Head of caudate nucleus (tissue), 42 donors: ENCODE measurements around the gene ARMS2.

Source experiments
- DNase-seq, 42 donors: peaks; one replicate each; pipeline versions ENCODE4 v3.0.0 to v3.0.0-alpha.2; 2020 to 2021; ENCODE audit warnings: mixed read lengths in 7 of 42
- intact Hi-C: fragments of 100-400 bp; cut with DNase I; formaldehyde crosslinking; loops from one replicate; pipeline ENCODE4 v1.15.0; 2022

ARMS2 gene

DNA sequence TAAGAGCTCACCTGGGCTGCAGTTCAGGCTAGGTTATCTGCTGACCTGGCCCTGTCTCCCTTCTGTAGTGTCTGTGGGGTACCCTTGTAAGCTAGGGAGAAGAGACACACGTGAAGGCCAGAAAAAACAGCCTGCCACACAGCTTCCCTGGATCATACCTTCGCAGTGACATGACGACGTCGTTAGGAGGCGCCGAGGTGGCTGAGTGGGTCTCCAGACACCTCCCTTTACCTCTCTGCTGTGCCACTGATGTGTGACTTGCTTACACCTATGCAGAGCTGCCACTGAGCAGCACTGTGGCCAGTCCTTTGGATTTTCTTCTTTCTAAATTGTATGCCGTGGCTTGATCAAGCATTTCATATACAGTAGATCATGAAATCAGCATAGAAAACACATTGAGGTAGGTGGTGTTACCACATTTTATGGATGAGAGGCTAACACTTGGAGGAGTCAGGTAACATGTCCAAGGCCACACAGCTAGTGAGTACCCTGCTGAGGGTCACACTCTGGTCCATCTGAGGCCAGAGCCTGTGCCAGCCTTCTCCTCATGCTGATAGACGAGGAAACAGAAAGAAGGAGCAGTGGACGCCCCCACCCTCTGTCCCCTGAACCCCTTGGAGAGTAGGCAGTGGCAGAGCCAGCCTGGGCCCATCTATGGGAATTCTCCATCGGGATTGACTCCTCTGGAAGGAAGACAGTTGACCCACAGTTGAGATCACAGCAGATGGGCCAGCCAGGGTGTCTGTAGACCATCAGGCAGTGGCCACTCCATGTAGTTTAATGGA, 30.0 kb downstream of the ARMS2 start:
- peak in 1 of 42 donors; percentile 27 for DNase-seq
- intact Hi-C loops, result no loop called here

DNA sequence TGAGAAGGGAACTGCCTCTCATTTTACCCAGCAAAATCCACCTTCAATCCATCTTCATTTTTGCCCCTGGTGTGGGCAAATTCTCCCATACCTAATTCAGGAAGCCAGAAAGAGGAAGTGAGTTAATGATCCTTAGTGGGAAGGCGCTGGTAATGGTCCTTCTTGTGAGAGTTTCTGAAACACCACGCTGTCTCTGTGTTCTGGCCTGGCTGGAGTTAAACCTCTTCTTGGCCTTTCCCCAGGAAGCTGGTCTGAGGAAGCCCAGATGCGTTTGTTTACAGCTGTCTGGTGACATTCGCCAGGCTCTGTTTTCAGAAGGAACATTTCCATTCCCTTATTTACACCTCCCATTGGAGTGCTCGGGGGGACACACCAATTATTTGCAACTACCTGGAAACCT, 31.2 kb downstream of the ARMS2 start:
- peak in 20 of 42 donors; percentile 36 to 85 (median 69) for DNase-seq

DNA sequence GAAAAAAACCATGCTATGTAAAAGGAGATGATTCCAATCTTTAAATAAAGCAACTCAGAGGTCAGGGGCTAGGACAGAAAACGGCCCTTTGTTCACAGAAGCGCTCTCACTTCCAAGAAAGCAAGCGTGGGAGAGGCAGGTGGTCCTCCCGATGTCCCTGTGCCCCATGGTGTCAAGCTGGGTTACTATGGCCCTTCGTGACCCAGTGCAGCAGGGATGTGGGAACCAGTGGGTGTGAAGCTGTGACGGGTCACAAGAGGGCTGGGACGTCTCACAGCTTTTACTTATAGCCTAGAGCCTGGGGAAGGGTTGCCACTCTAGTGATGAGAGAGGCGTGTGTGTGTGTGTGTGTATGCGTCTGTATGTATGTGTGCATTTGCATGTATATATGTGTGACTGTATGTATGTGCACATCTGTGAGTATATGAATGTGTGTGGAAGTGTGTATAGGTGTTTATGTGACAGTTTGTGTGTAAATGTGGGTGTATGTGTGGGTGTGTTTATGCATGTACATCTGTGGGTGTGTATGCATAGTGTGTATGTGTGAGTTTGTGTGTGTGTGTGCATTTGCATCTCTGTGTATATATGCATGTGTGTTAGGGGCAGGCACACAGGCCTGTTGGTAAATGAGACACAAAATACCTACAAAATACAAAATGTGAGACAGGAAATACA, 32.1 kb downstream of the ARMS2 start:
- peak in 1 of 42 donors; percentile 28 for DNase-seq
- intact Hi-C loops, result no loop called here

More for the DNA sequence above, 31.2 kb downstream of the ARMS2 start:
- intact Hi-C loops, result no loop called here

DNA sequence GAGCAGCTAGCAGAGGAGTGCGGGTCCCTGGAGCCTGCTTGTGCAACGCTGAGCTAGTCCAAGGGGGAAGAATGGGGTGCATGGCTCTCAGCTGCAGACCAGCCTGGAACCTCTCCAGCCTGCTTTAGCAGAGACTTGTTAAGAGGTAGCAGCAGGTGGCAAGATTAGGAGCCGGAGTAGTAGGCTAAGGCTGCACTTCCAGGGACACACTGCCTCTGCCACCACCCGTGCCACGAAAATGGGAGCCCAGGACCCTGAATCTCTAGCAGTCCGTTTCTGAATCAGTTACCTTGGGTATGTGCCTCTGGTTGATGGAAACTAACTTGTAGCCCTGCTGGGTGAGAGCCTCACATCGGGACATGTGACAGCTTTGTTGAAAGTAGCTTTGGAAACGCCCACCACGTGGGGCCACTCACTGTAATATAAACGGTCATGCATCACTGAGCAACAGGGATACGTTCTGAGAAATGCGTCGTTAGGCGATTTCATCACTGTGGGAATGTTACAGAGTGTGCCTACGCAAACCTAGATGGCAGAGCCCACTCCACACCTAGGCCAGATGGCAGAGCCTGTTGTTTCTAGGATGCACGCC, 32.8 kb downstream of the ARMS2 start:
- DNase-seq, result peak in 7 of 42 donors; percentile 39 to 77 (median 59)
- intact Hi-C loops, result no loop called here

DNA sequence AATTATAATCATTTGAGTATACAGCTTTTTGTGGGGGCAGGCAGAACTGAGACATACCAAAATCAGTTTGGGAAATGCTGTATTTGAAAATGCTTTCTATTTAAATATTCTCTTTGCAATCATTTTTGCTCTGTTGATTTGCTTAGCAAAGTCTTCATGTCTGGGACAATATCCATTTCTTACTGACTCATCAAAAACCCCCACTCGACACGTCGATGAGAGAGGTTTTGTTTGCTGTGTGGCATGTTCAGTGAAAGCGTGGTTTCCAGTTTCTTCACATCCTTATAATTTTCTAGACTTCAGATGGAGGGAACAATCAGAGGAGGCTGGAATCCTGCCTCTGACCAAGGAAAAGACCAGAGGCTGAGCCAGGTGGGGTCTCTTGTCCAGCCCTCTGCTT, 35.8 kb downstream of the ARMS2 start:
- DNase-seq, result no peak
- intact Hi-C loops, result no loop called here

DNA sequence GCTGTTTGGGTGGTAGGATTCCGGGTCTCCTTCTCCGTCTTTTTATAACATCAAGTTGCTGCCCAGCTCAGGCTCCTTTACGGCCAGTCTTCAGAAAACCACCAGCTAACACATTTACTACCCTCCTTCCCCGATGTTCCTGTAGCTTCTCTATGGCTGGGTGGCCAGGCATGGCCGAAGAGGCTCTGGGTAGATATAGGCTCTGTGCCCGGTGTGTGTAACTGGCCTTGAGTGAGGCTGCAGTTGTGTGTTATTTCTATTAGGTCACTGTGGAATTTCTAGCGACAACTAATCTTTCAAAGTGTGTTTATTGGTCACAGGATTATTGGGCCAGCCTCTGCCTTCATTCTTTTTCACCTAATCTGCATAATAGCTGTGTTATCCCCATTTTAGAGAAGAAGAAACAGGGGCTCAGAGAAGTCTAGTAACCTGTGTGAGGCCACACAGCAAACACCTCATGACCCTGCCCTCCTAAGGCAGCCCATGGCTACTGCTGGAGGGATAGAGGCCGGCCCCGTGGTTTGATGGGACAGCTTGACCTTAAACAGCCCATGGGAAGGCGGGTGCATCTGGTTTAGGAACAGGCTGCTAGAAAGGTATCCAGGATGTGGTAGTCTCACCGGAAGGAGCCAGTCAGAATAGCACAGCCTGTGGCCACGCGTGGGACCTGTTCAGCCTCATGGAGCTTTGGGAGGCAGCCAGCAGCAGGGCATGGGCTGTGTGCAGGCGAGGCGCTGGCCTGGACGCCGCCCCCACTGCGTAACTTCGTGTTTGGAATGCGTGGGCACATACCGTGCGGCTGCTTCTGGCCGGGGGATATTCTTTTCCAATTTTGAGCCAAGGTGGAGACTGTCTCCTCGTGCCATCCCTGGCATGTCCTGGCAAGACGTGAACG, 36.6 kb downstream of the ARMS2 start:
- intact Hi-C loops, result no loop called here
- peak in 2 of 42 donors; percentile 32 to 33 for DNase-seq

DNA sequence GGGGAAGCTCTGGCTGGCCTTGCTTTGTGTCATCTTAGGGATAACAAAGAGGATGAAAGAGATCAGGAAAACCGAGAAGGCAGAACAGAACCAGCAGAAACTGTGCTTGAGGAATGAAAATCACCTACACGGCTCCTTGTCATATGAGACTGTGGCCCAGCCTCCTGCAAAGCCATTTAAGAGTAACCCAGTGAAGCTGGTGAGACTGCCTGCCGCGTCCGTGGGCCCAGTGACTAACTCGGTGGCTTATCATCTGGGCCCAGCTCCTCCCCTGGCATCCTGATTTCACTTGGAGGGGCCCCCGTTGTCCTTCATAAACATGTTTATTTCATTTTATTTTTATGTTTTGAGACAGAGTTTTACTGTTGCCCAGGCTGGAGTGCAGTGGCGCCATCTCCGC, 37.6 kb downstream of the ARMS2 start:
- intact Hi-C loops, result no loop called here
- peak in 1 of 42 donors; percentile 27 for DNase-seq

DNA sequence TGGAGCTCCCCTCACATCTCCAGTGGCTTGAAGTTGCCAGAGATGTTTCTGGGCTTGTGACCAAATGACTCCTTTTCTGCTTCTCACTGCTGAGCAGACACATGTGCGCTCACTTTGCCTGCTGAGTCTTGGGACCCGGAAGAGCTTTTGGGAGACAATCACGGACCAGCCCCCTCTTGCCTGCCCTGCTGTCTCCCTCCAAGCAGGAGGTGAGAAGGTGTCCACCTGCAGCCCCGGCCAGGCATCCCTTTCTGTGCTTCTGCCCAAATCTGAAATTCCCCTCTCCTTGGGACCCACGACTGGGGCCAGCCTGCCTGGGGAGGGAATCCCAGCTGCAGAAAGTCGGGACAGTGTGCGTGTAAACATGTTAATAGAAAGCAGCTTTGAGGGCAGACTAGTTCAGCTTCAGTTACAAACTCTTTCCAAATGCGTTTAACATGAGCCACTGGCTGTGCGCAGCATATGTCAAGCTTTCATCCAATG, 38.6 kb downstream of the ARMS2 start:
- intact Hi-C loops, result no loop called here
- DNase-seq, result peak in 1 of 42 donors; percentile 22

DNA sequence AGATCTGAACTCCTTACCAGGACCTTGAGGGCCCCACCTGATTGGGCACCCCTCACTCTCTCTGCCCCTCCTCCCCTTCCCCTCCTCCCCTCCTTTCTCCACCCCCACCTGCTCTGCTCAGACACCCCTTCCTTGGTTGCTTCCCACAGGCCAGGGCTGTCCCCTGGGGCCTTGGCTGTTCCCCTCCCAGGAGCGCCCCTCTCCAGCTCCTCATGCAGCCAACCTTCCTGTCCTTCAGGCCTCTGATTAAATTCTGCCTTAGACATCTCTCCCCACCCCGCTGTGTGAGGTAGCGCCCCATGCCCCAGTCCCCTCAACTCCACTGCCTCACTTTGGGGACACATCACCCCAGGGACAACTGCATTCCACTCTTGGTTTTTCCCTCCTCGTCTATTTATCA, 39.3 kb downstream of the ARMS2 start:
- peak in 1 of 42 donors; percentile 2 for DNase-seq
- intact Hi-C loops, result no loop called here

DNA sequence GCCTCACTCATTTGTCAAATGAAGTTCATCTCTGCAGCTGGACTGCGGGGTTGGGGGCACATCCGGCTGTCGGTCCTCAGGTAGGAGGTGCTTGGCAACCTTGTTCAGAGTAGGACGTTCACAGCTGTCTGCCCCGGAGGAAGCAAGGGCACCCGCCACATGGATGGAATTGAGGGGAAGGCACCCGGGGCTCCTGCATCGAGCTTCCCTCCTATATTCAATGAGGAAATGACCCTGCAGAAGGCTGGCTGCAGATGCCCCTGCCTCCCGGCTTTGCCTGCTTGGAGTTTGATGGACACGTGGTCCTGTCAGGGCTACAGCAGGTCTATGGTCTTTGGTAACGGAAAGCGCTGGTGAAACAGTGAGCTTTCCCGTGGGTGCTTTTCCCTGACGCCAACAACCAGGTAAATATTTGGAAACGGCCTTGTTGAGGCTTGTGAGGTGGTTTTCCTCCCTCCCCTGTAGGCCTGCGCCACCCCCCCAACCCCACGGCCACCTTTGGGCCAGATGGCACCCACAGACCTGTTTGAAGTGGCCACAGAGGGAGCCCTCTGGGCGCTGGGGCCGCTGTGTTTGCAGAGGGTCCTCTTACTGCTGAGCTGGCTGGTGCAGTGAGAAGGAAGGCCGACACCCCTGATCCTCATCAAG, 39.8 kb downstream of the ARMS2 start:
- intact Hi-C loops, result no loop called here

DNA sequence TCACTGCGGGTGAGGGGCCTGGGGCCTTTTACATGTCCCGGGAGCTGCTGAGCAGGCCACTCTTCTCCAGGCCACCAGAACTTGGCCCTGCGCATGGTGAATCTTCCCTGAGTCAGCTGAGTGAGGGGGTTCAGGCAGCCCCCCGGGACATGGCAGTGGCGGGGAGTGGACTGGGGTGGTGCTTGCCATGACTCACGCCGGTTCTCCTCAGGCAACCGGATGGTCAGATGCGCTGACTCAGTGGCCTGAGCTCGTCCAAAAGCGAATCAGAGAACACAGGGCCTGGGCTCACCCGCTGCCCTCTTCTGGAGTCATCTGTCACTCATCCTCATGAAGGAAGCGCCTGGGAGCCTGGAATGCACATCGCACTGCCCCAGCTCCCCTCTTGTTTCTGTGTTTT, 40.4 kb downstream of the ARMS2 start:
- intact Hi-C loops, result no loop called here
- peak in 16 of 42 donors; percentile 26 to 89 (median 62) for DNase-seq

More for the DNA sequence above, 39.8 kb downstream of the ARMS2 start:
- DNase-seq, result peak in 2 of 42 donors; percentile 27 to 31

DNA sequence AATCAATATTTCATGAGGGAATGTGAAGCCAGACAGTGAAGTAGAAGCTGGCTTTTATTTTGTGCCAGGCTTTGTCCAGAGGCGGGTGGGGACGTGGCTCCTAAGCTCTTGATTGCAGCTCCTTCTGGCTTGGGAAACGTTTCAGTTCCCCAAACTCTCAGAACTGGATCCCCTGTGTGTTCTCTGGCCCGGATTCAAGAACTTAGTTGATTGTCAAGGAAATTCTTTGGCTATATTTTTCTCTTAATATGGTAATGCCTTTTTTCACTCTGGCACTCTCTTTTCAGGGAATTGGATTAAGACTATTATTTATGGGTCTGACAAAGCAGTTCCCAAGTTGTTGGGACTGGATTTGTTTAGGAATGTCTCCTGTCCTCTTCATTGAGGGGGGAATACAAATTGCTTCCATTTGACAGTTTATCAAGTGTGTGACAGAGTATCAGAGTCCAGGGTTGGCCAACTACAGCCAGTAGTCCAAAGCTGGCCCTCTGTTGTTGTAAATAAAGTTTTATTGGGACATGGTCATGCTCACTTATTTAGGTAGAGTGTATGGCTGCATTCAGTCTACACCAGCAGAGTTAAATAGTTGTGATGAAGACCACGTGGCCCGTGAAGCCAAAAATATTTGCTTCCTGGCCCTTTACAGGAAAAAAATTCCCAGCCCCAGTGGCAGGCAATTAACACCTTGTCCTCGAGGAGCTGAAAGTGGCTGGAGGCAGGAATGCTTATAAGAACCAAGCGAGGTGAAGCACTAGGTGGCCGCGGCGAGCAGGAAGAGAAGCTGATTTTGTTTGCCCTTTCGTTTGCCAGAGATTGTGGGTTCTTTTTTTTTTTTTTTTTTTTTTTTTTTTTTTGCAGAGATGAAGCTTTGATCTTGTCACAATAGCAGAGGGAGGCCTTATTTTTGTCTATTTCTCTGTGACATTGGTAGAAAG, 41.2 kb downstream of the ARMS2 start:
- DNase-seq, result peak in 2 of 42 donors; percentile 18 to 35
- intact Hi-C loops, result no loop called here

DNA sequence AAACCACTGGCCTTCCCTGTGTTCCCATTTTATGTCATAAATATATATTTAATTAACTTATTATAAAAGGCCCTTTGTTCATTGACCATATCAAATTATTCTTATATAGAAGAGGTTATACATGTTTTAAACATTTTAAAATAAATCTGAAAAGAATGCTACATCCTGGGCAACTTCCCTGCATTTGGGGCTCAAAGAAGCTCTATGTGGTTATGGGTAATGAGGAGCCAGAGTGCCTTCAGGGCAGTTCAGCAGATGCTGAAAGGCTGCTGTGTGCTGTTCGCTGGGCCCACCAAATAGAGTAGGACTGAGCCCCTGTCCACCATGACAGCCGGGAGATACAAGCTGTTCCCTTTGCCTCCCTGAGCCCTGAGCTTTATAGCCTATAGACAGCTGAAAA, 42.8 kb downstream of the ARMS2 start:
- intact Hi-C loops, result no loop called here
- no peak for DNase-seq

DNA sequence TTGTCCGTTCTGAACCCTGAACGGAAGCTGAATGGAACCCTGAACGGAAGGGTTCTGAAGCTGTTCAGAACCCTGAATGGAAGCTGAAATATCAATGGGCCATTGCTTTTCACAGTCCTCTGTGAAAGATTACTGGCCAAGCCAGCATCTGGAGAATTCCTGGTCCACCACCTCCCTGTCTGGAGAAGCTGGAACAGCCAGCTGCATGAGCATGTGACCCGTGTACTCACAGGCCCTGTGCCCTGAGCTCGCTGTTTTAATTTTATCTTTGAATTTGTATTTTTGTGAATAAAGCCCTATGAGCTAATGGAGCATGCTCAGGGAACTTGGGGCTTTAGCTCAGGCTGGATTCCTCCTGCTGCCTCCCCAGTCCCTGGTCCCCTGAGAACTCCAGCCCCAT, 44.1 kb downstream of the ARMS2 start:
- DNase-seq, result peak in 24 of 42 donors; percentile 50 to 85 (median 66)
- intact Hi-C loops, result no loop called here

DNA sequence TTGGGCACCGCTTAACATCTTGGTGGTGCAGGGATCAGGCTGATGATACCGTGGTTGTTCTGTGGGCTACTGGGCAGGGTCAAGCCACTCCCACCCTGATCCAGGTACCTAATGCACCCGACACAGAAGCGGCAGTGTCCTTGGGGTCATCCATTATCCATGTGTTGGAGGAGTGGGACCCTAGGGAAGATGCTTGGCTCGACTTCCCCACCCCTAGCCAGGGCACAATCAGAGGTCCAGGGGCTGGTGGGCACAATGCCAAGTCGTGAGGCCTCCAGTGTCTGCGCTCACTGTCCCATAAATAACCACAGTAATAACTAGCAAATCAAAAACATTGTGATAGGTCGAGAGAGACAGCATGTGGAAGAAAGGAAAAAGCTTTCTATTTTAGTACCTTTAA, 44.6 kb downstream of the ARMS2 start:
- no peak for DNase-seq
- intact Hi-C loops, result no loop called here

DNA sequence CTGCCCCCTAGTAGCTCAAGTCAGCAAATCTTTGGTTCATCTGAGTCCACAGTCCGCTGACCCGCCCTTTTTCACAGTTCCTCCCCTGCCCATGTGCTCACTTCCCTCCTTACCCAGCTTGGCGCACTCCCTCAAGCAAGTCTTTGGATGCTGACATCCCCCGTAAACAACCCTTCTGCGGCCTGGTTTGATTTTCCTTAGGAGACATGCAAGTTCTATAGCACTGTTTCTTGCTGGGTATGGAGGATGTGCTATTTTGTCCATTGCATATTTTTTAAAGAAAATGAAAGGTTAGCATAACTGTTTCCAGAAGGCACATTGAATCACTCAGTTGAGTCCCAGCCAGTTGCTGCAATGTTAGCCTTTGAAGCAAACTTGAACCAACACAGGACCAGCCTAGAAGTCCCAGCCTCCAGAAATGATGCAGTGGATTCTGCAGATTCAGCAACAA, 45.1 kb downstream of the ARMS2 start:
- intact Hi-C loops, result no loop called here

DNA sequence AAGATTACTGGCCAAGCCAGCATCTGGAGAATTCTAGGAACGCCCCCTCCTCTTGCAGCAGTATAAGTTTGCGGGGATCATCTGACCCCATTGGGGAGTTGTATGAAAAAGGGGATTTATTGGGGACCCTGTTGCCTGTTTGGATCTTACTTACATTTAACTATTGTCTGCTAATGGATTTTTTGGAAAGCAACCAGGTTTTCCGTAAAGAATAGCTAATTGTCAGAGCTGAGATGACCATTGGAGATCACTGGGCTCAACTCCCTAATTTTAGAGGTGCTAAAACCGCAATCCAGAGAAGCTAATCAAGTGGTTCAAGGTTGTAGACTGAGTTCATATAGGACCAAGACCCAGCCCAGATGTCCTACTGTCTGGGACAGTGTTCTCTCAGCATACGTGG, 45.7 kb downstream of the ARMS2 start:
- DNase-seq, result no peak

More for the DNA sequence above, 45.1 kb downstream of the ARMS2 start:
- peak in 13 of 42 donors; percentile 39 to 72 (median 52) for DNase-seq

More for the DNA sequence above, 45.7 kb downstream of the ARMS2 start:
- intact Hi-C loops, result loop anchor here (5.0 kb wide), 1 partner anchor 38 kb away; the partner anchor contains the start of gene HTRA1
